GM12878 (cell line): ENCODE measurements around the gene CCDC15. TPM values are rescaled to one million over a fixed set of nuclear protein-coding genes. Genes with fewer than 3 reads are reported as not detected.

ENCODE experiments used
- ATAC-seq: fragments of 200-7000 bp; cut with Tn5 transposase; 3 replicates; pipeline ENCODE4 v1.9.1; 2020; ENCODE audit warnings: mild to moderate bottlenecking, moderate library complexity
- BruUV-seq: library from RNA; stranded (reverse); fragments of 400-500 nt; replicated peaks from 2 replicates; lab custom pipeline; 2021; lab: Mats Ljungman, UMichigan
- CTCF ChIA-PET: fragments of 300-600 bp; sonication (Branson Sonifier 250); formaldehyde crosslinking; extraction: SDS; loops from one replicate; lab custom pipeline; 2021; ENCODE audit warnings: inconsistent platforms; lab: Yijun Ruan, JAX
- POLR2A ChIA-PET: fragments of 350-600 bp; formaldehyde crosslinking; extraction: SDS; loops from one replicate; lab custom pipeline; 2021; ENCODE audit warnings: inconsistent platforms; lab: Charles Lee
- RAD21 ChIA-PET: fragments of 300-600 bp; sonication (Branson Sonifier 250); formaldehyde crosslinking; loops from one replicate; lab custom pipeline; 2023; ENCODE audit warnings: antibody characterized with exemption; ENCODE audit not compliant: unreplicated experiment; lab: Charles Lee
- SMC1A ChIA-PET: fragments of 300-600 bp; sonication (Branson Sonifier 250); formaldehyde crosslinking; loops from one replicate; lab custom pipeline; 2023; ENCODE audit not compliant: unreplicated experiment, uncharacterized antibody; lab: Charles Lee
- DNase-seq: peaks from one replicate; pipeline ENCODE4 v3.0.0-alpha.2; 2011; ENCODE audit warnings: low read depth, low spot score
- FAIRE-seq: peaks from 3 replicates; lab custom pipeline; 2011; peaks lifted over from hg19 to GRCh38; lab: Jason Lieb, UNC
- H2AFZ ChIP-seq: 2 replicates; pipeline ENCODE4 v1.6.0; 2011; ENCODE audit warnings: low read depth, low read length, control low read depth; ENCODE audit not compliant: control insufficient read depth
- H3K27ac ChIP-seq: 2 replicates; pipeline ENCODE4 v1.5.1; 2011; ENCODE audit warnings: control low read depth; ENCODE audit not compliant: control insufficient read depth, insufficient read depth
- H3K27me3 ChIP-seq, 2 experiments: replicated peaks in 1 of 2; 2 replicates each; pipeline versions ENCODE4 v1.6.0 to v1.6.1; 2011; ENCODE audit warnings: low read length in 1 of 2; ENCODE audit not compliant: control insufficient read depth in 2 of 2, insufficient read depth in 2 of 2
- H3K36me3 ChIP-seq, 2 experiments: 2 replicates each; pipeline ENCODE4 v1.5.1; 2011; ENCODE audit warnings: low read length in 1 of 2; ENCODE audit not compliant: control insufficient read depth in 2 of 2, insufficient read depth in 2 of 2
- H3K4me1 ChIP-seq: 2 replicates; pipeline ENCODE4 v1.6.1; 2011; ENCODE audit warnings: mild to moderate bottlenecking, low read length, moderate library complexity, mixed read lengths; ENCODE audit not compliant: control insufficient read depth, insufficient read depth
- H3K4me2 ChIP-seq: 2 replicates; pipeline ENCODE4 v1.6.0; 2011; ENCODE audit warnings: control low read depth; ENCODE audit not compliant: control insufficient read depth, insufficient read depth
- H3K4me3 ChIP-seq: fragments of 200-600 bp; sonication (generic); 2 replicates; pipeline ENCODE4 v1.5.1; 2016
- H3K79me2 ChIP-seq: 2 replicates; pipeline ENCODE4 v1.6.0; 2011; ENCODE audit warnings: low read length; ENCODE audit not compliant: control insufficient read depth, insufficient read depth
- H3K9ac ChIP-seq: 2 replicates; pipeline ENCODE4 v1.8.0; 2011; ENCODE audit warnings: low read length, control low read depth, mixed read lengths; ENCODE audit not compliant: control insufficient read depth, insufficient read depth
- H3K9me3 ChIP-seq: replicated peaks from 3 replicates; pipeline ENCODE4 v1.5.1; 2011; ENCODE audit warnings: mild to moderate bottlenecking, low read length; ENCODE audit not compliant: control insufficient read depth, insufficient read depth
- H4K20me1 ChIP-seq: 2 replicates; pipeline ENCODE4 v1.6.0; 2011; ENCODE audit not compliant: control insufficient read depth, insufficient read depth
- ATF3 ChIP-seq: IDR thresholded peaks from 2 replicates; pipeline ENCODE4 v1.6.1; 2011; ENCODE audit warnings: low read depth, mild to moderate bottlenecking, low read length, moderate library complexity, borderline replicate concordance; ENCODE audit errors: extremely low read depth
- BACH1 ChIP-seq: fragments of 450-650 bp; IDR thresholded peaks from 2 replicates; pipeline ENCODE4 v1.6.1; 2017; ENCODE audit warnings: mild to moderate bottlenecking, borderline replicate concordance
- BCL11A ChIP-seq: IDR thresholded peaks from 2 replicates; pipeline ENCODE4 v1.6.1; 2011; ENCODE audit warnings: low read depth, low read length
- CREB1 ChIP-seq: IDR thresholded peaks from 2 replicates; pipeline ENCODE4 v1.6.1; 2012; ENCODE audit warnings: low read depth, mild to moderate bottlenecking, inconsistent platforms
- ELK1 ChIP-seq: IDR thresholded peaks from 2 replicates; pipeline ENCODE4 v1.6.1; 2012; ENCODE audit warnings: low read depth, low read length, improper control_type of control experiment
- EZH2 ChIP-seq: IDR thresholded peaks from 2 replicates; pipeline ENCODE4 v1.6.1; 2012; ENCODE audit warnings: low read depth, mild to moderate bottlenecking, control low read depth, inconsistent platforms, low read length, borderline replicate concordance; ENCODE audit not compliant: control insufficient read depth
- GATAD2B ChIP-seq: fragments of 450-650 bp; conservative IDR thresholded peaks from 2 replicates; pipeline ENCODE4 v1.6.1; 2017; ENCODE audit warnings: low read depth, mild to moderate bottlenecking, moderate library complexity
- MYC ChIP-seq: IDR thresholded peaks from 2 replicates; pipeline ENCODE4 v1.6.1; 2011; ENCODE audit warnings: mild to moderate bottlenecking, low read length, moderate library complexity, inconsistent platforms; ENCODE audit not compliant: insufficient read depth, insufficient replicate concordance, insufficient read length, severe bottlenecking
- RBBP5 ChIP-seq: fragments of 200-600 bp; sonication (generic); conservative IDR thresholded peaks from 2 replicates; pipeline ENCODE4 v1.6.1; 2016
- RELA ChIP-seq: fragments of 450-650 bp; IDR thresholded peaks from 2 replicates; pipeline ENCODE4 v1.8.0; 2014; ENCODE audit warnings: borderline replicate concordance; ENCODE audit not compliant: partially characterized antibody
- WGBS: methylation state at CpG from one replicate; pipeline ENCODE4 v1.1.6; 2016; ENCODE audit warnings: low lambda C conversion rate; ENCODE audit not compliant: insufficient replicate concordance, insufficient coverage; ENCODE audit errors: missing lambda C conversion rate; 5-methylcytosine and 5-hydroxymethylcytosine counted together
- in situ Hi-C: fragments of 300-500 bp; cut with MboI; formaldehyde crosslinking; loops from 9 replicates; pipeline ENCODE4 v1.14.3; 2018; ENCODE audit warnings: mixed read lengths
- intact Hi-C: fragments of 100-400 bp; cut with micrococcal nuclease; formaldehyde crosslinking; loops from one replicate; pipeline ENCODE4 v1.14.2; 2022; ENCODE audit not compliant: unreplicated experiment
- polyA plus RNA-seq, 11 experiments: library from polyadenylated mRNA; depleted of rRNA in 4 of 11; unstranded in 6 of 11; stranded (reverse) in 5 of 11; fragments of >200 nt; fragmentation: Nextera tagmentation in 4 of 11; fragmentation: Illumina TruSeq in 1 of 11; extraction: Ambion mirVana in 4 of 11; extraction: Trizol in 1 of 11; gene quantifications; 1 replicate in 1 of 11; 2 replicates in 10 of 11; pipeline versions ENCODE4 v1.2.1 to v1.2.3, GENCODE V29; 2011 to 2016; ENCODE audit warnings: inconsistent platforms in 2 of 11, missing spikeins in 2 of 11, low read depth in 1 of 11
- total RNA-seq, 4 experiments: library from RNA; depleted of rRNA in 3 of 4; stranded (reverse); fragments of >200 nt in 3 of 4; fragmentation: Illumina TruSeq in 1 of 4; extraction: Trizol in 1 of 4; gene quantifications; 2 replicates each; pipeline versions ENCODE4 v1.2.1 to v1.2.3, GENCODE V29; 2013 to 2021

CCDC15 gene
- total and polyA plus RNA-seq, 10 of the 15 experiments (the other 5 are each of a cell fraction or from before 2014, with no cell fraction given): 2.0 to 5.3 (median 3.3) TPM

DNA sequence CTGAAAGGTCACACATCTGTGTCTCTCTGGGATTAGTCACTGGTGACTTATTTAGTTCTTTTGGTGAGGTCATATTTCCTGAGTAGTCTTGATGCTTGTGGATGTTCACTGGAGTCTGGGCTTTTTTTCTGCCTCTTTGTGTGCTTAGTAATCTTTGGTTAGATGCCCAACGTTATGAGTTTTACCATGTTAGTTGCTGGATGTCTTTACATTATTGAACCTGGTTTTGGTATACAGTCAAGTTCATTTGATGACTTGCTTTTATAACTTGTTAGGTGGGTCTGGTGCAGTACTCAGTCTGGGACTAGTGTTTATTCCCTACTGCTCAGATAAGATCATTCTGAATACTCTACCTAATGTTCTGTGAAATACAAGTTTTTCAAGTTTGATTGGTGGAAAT is 82.9 kb downstream of the CCDC15 start:
- H3K9me3 ChIP-seq: peaks cover 2% of the 10 kb centered on the region; the same call in 1 of the 3 replicates
- WGBS: 0% methylated on average over 1 of the region's 1 CpG
- DNase-seq (no peak), ATAC-seq (peak; percentile 40; the same call in 2 of the 3 replicates), FAIRE-seq (no peak)
- H3K4me1 ChIP-seq: no peaks in the 10 kb centered on the region
- H3K4me3 ChIP-seq: no peak overlapping the region
- H4K20me1 ChIP-seq: no peaks in the 10 kb centered on the region
- intact Hi-C loops (no loop called here), in situ Hi-C loops (no loop called here)
- H2AFZ ChIP-seq: no peak overlapping the region
- no peak overlapping the region for H3K9ac ChIP-seq
- BruUV-seq: no TSS peak
- H3K79me2 ChIP-seq: no peaks in the 10 kb centered on the region
- ChIA-PET RAD21 (no interaction called here), POLR2A (no interaction called here), SMC1A (no interaction called here), CTCF (no interaction called here)
- no peak for TF ChIP-seq RELA
- no peak for TF ChIP-seq ELK1
- no peak for TF ChIP-seq MYC
- TF ChIP-seq RBBP5: no peak
- TF ChIP-seq BACH1: no peak
- TF ChIP-seq GATAD2B: no peak
- no peak for TF ChIP-seq EZH2
- TF ChIP-seq BCL11A: no peak
- TF ChIP-seq CREB1: no peak
- no peak for TF ChIP-seq ATF3
- no peak overlapping the region for H3K27ac ChIP-seq
- no peaks in the 10 kb centered on the region for H3K27me3 ChIP-seq
- H3K36me3 ChIP-seq: no peaks in the 10 kb centered on the region
- no peak overlapping the region for H3K4me2 ChIP-seq
